GM18502 (cell line): ENCODE data around the gene CCDC59.
"Not testable (repeated sequence)": the region's sequence is repeated elsewhere in the genome, so short reads cannot be mapped to it uniquely, and the experiment has no call there.

Experiments used
- ATAC-seq: cut with Tn5 transposase; IDR thresholded peaks from one replicate; pipeline ENCODE4 v1.9.1; 2021; ENCODE audit warnings: mild to moderate bottlenecking; ENCODE audit not compliant: unreplicated experiment, poor library complexity

Gene CCDC59

GRCh38 chr12:82358200-82359114 is at the start of gene CCDC59, which contains the start of gene METTL25:
TSS of gene CCDC59 (minus strand) at chr12:82358387. CDS start at chr12:82358376, 11 bp downstream.
TSS of gene METTL25 (plus strand) at chr12:82358529. CDS start at chr12:82358566, 37 bp downstream.
- peak; percentile 93 for ATAC-seq

- no peak for ATAC-seq
Observed at GRCh38 chr12:82407481-82407880, 49.3 kb upstream of the CCDC59 start.

- no peak for ATAC-seq
Observed at GRCh38 chr12:82406651-82407050, 48.5 kb upstream of the CCDC59 start.

- no peak for ATAC-seq
Observed at GRCh38 chr12:82400819-82401218, 42.6 kb upstream of the CCDC59 start.

- ATAC-seq, result no peak
Observed at GRCh38 chr12:82398879-82399278, 40.7 kb upstream of the CCDC59 start.

- ATAC-seq, result peak; percentile 82
Observed at GRCh38 chr12:82383930-82384552, 25.9 kb upstream of the CCDC59 start.

GRCh38 chr12:82378997-82379396 is 20.8 kb upstream of the CCDC59 start:
- ATAC-seq, result no peak

- no peak for ATAC-seq
Observed at GRCh38 chr12:82375201-82375600, 17.0 kb upstream of the CCDC59 start.

GRCh38 chr12:82366197-82366596 is 8.0 kb upstream of the CCDC59 start:
- no peak for ATAC-seq

GRCh38 chr12:82363990-82364389 is 5.8 kb upstream of the CCDC59 start:
- no peak for ATAC-seq

- ATAC-seq, result no peak
Observed at GRCh38 chr12:82361461-82361915, 3.3 kb upstream of the CCDC59 start.

- ATAC-seq, result not testable (repeated sequence)
Observed at GRCh38 chr12:82360834-82361233, 2.6 kb upstream of the CCDC59 start.

- peak; percentile 23 for ATAC-seq
Observed at GRCh38 chr12:82359115-82359478, 910 bp upstream of the CCDC59 start.

- no peak for ATAC-seq
Observed at GRCh38 chr12:82357845-82358199, 365 bp downstream of the CCDC59 start.

- ATAC-seq, result no peak
Observed at GRCh38 chr12:82357340-82357739, 847 bp downstream of the CCDC59 start.

- ATAC-seq, result no peak
Observed at GRCh38 chr12:82351390-82351789, 6.8 kb downstream of the CCDC59 start.

GRCh38 chr12:82350161-82350560 is 8.0 kb downstream of the CCDC59 start:
- ATAC-seq, result no peak

GRCh38 chr12:82329508-82329907 is 28.7 kb downstream of the CCDC59 start:
- no peak for ATAC-seq

- no peak for ATAC-seq
Observed at GRCh38 chr12:82327861-82328260, 30.3 kb downstream of the CCDC59 start.

- peak; percentile 63 for ATAC-seq
Observed at GRCh38 chr12:82326905-82327503, 31.2 kb downstream of the CCDC59 start.
